ENCODE data around the gene SST. TPM values are rescaled to one million over a fixed set of nuclear protein-coding genes. Genes with fewer than 3 reads are reported as not detected.

Gene SST
- total and polyA plus RNA-seq, 2 of the 13 experiments (the other 11 are each of a cell fraction or from before 2014, with no cell fraction given) = not detected

GRCh38 chr3:187719628-187720336 is 49.6 kb upstream of the SST start (continued):
- no peak for TF ChIP-seq ZNF770 (CRISPR knock-in tag; IDR thresholded peaks at IDR 0.05)
- TF ChIP-seq NFE2L1 (CRISPR knock-in tag; IDR thresholded peaks at IDR 0.05; ENCODE audit: borderline replicate concordance) = no peak
- TF ChIP-seq PRPF4 (IDR thresholded peaks at IDR 0.05; ENCODE audit: low read depth, low read length, poor library complexity, severe bottlenecking) = no peak
- peak; percentile 66 for TF ChIP-seq ZFY (CRISPR knock-in tag; IDR thresholded peaks at IDR 0.05)
- TF ChIP-seq GATAD1 (CRISPR knock-in tag; IDR thresholded peaks at IDR 0.05) = no peak
- TF ChIP-seq TOPORS (CRISPR knock-in tag; IDR thresholded peaks at IDR 0.05) = peak; percentile 58; the same call in 1 of the 2 replicates
- no peak for TF ChIP-seq CBX5 (CRISPR knock-in tag; IDR thresholded peaks at IDR 0.05; ENCODE audit: borderline replicate concordance)
- no peak; the same call in 1 of the 2 replicates for TF ChIP-seq ZSCAN9 (CRISPR knock-in tag; IDR thresholded peaks at IDR 0.05; ENCODE audit: borderline replicate concordance)
- TF ChIP-seq TBL1XR1 (IDR thresholded peaks at IDR 0.05; ENCODE audit: borderline replicate concordance, low read length, partially characterized antibody) = no peak
- TF ChIP-seq FLYWCH1 (CRISPR knock-in tag; IDR thresholded peaks at IDR 0.05) = no peak
- no peak for TF ChIP-seq SRSF9 (IDR thresholded peaks at IDR 0.05; ENCODE audit: borderline replicate concordance, insufficient read depth, low read depth, low read length, poor library complexity, severe bottlenecking)
- TF ChIP-seq ZFYVE20 (CRISPR knock-in tag; IDR thresholded peaks at IDR 0.05; ENCODE audit: borderline replicate concordance, low read depth) = no peak
- peak; percentile 84 for TF ChIP-seq ARID5B (CRISPR knock-in tag; IDR thresholded peaks at IDR 0.05)
- TF ChIP-seq MTA1 (CRISPR knock-in tag; IDR thresholded peaks at IDR 0.05; ENCODE audit: borderline replicate concordance) = peak; percentile 88
- no peak for TF ChIP-seq FOXM1 (CRISPR knock-in tag; IDR thresholded peaks at IDR 0.05)
- peak; percentile 65 for TF ChIP-seq POLR2G (IDR thresholded peaks at IDR 0.05; ENCODE audit: low read depth, low read length)
- no peak for TF ChIP-seq ZNF773 (CRISPR knock-in tag; IDR thresholded peaks at IDR 0.05; ENCODE audit: borderline replicate concordance)
- 0 out of 2 replicates have a peak, but pooled peaks have one; percentile 33 for TF ChIP-seq CTCF (CRISPR knock-in tag; IDR thresholded peaks at IDR 0.05)
- no peak for TF ChIP-seq TFDP1 (CRISPR knock-in tag; IDR thresholded peaks at IDR 0.05; ENCODE audit: borderline replicate concordance)
- TF ChIP-seq ZIK1 (CRISPR knock-in tag; IDR thresholded peaks at IDR 0.05; ENCODE audit: borderline replicate concordance, low read depth) = no peak

Measured in HepG2 (cell line).